GM19193 (cell line): ENCODE results near the gene CHRD.

Experiments used
- POLR2A ChIP-seq: IDR thresholded peaks from 4 replicates; pipeline ENCODE4 v1.6.1; 2011; ENCODE audit not compliant: insufficient read depth, insufficient read length; ENCODE audit errors: extremely low read depth

The CHRD gene

GRCh38 chr3:184399410-184399809 is 19.6 kb downstream of the CHRD start:
- TF ChIP-seq POLR2A, result no peak

DNA sequence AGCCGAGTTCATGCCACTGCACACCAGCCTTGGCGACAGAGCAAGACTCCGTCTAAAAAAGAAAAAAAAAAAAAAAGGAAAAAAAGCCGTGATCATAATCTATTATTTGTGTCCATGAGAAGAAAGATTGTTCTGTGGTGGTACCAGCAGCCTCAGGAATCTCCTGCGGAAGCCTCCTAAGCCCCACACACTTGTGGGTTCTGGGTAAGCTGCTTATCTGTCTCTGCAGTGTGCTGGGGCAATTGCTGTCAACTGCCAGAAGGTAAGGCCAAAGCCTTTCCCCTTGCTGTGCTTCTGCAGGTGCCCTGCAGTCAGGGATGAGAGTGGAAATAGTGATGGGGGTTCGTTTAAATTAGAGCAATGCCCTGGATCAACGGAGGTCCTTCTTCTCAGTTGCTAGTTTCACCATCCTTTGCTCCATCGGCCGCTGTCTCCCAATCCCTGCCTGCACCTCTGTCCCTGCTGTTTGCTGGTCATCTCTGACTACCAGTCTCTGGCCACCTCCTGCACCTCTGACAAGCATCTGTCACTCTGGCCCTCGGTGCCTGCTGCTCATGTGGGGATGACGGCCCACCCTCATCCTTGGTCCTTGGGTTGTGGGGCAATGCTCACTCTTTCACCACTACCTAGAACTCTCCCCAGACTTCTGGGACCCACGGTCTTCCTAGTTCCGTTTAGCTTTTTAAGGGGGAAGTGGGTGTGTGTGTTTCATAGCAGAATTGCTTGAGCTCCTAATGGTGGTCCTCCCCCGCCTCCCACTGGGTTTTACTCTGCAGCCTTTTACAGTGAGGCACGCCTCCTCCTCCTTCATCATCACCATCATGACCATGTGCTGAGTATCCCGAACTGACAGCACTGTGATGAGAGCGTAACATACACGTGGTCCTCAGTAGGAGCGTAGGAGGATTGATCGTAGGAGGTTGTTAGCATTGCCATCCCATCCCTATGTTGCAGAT is 25.5 kb downstream of the CHRD start:
- no peak for TF ChIP-seq POLR2A

GRCh38 chr3:184409331-184409926 is 29.6 kb downstream of the CHRD start:
- no peak for TF ChIP-seq POLR2A

- no peak for TF ChIP-seq POLR2A
Observed at GRCh38 chr3:184409946-184410500, 30.2 kb downstream of the CHRD start.

- no peak for TF ChIP-seq POLR2A
Observed at GRCh38 chr3:184414418-184415202, 34.8 kb downstream of the CHRD start.

GRCh38 chr3:184415203-184415490 is 35.3 kb downstream of the CHRD start:
- TF ChIP-seq POLR2A, result no peak

DNA sequence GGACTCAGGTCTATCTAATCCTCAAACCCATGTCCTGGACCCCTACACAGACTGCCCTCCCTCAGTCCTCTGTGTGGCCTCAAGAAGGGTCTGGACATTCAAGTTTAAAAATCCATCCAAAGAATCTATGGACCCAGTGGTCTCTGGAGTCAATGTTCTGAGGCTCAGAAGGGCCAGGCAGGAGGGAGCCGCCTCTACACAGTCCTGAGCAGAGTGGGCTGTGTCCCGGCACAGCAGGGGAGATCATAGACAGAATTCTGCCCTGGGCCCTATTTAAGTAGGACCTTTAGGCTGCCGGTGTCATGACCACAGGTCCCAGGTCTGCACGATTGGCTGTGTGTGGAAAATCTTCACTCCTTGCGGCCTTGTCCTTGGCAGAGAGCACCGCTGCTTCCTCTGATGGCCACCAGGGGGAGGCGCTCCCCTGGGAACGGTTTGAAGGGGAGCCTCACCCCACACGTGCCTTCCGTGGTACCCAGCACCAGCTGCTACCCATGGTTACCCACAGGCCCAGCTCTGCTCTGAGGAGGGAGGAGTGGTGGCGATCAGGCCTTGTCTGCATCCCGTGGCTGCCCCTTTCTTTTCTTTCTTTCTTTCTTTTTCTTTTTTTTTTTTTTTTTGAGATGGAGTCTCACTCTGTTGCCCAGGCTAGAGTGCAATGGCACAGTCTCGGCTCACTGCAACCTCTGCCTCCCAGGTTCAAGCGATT is 37.9 kb downstream of the CHRD start:
- no peak for TF ChIP-seq POLR2A

DNA sequence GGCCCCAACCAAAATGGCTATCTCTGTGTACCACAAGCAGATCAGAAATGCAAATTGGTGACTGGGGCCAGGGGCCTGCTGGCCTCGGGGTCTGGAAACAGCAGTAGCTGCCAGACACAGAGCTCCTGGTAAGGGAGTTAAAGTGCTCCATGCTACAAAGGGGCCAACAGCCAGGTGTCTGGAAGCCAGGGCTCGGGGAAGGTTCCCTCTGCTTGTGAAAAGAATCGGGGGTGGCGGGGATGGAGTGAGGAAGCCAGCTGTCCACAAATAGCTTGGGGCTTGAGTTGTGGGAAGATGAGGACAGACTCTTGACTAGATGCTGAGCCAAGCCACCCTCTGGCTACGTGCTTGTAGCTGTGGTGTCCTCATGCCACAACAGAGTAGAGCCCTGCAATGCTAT is 39.3 kb downstream of the CHRD start:
- TF ChIP-seq POLR2A, result no peak

GRCh38 chr3:184423561-184423960 is 43.7 kb downstream of the CHRD start:
- no peak for TF ChIP-seq POLR2A

DNA sequence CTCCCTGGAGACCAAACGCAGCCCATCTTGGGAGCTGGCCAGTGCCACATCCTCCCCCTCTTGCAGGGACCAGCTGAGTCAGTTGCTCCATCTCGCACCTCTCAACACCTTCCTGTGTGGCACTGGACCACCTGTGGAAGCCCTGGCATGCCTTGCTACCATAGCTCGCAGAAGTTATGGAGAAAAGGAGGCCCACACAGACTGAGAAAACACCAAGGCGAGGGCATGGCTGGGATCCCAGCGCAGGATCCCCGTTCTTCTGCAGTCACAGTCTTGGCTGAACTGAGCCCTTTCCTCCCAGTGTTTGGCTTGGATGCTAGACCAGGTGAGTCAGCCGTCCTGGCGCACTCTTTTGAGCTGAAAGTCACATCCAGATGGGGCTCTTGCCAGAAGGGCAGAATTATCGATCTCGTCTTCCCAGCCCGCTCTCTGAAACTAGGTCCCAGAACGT is 46.9 kb downstream of the CHRD start:
- no peak for TF ChIP-seq POLR2A

DNA sequence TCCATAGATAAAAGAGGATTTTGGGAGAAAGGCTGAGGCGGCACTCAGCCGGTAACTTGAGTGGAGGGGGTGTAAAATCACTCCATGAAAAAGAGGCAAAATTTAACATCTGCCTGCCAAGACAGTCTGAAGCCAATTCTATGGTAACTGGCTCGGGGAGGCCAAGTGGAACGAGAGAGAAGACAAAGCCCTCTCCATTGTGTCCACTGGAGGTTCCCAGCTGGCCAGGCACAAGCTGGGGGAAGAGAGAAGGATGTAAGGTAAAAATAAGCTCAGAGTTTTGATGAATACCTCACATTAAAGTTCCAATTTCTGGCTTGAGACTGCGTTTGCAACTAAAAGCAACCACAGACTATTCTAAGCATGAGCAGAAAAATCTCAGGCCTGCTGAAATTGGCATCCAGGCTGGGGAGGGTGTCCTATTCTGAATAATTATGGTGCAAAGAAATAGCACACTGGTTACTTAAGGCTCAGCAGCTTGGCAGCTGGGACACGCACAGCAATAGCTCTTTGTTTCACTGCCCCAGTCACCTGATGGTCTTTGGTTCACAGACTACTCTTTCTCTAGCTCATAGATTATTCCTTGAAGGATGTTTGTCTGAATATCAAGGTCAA is 48.8 kb downstream of the CHRD start:
- no peak for TF ChIP-seq POLR2A

DNA sequence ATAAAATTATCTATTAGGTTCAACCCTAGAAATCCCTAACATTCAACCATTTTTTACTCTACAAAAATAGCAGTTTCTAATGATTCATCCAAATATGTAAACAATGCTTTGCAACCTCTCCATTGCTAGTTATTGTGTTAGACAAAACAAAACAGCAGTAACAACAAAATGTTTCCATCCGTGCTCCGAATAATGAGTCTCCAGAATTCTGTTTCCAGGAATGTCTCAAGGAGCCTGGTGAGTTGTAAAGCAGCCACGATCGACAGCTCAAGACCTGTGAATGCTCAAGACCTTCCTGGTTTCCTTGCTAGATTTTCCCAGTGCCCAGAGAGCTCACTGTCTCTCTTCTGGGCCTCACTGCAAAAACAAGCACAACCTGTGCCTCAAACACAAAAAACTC is 49.9 kb downstream of the CHRD start:
- no peak for TF ChIP-seq POLR2A

DNA sequence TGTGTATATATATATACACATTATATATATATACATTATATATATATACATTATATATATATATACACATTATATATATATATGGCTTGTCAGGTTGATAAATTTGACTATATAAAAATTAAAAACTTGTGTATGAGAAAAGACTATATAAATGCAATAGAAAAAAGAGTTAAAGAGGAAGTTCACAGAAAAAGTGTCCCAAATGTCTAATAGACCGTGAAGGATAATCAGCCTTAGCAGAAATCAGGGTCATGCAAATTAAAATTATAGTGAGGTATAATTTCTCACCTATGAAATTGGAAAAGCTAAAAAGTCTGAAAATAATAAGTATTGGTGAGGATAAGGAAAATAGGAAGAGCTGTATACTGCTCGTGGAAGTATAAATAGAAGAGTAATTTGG is 51.1 kb downstream of the CHRD start:
- TF ChIP-seq POLR2A, result no peak

DNA sequence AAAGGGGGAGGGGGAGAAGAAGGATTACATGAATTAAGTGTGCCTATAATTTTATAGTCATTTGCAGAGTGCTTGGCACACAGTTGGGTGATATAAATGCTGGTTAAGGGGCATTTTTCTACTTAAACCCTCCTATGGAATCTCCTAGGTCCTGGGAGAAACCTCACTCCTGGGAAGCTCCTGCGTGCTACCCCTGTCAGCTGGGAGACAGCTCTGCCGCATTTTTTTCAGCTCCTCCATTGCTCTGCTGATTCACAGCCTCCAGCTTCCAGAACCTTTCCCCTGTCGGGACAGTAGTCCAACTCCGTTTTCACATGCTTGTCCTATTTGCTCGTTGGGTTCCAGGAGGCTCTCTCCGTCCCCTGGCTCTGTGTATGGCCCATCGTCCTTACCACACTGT is 59.2 kb downstream of the CHRD start:
- no peak for TF ChIP-seq POLR2A
